ENCODE data around the gene NBAS.

DNA sequence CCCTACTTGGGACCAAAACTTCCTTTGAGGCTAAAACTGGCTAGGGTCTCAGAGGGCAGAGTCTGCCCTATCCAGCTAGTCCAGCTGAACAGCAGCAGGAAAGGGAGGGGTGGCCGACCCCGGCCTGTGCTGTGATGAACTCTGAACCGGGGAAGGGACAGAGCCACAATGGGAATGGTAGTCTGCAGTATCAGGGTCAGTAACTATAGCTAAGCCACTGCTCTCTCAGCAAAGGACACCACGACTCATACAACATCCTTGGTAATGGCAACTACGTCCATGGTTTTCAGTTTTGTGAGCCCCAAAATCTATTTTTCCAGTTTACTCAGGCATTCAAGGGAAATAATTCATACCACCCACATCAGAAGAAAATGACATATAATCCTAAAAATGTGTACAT lies 75.2 kb downstream of the NBAS start:
- TF ChIP-seq CTCF (IDR thresholded peaks at IDR 0.05; ENCODE audit: low read depth, low read length): no peak
- TF ChIP-seq POLR2A (IDR thresholded peaks at IDR 0.05; ENCODE audit: extremely low read depth, insufficient read length): no peak
